Stomach (tissue), 9 donors: ENCODE measurements around the gene ZFP62. TPM values are rescaled to one million over a fixed set of nuclear protein-coding genes. Genes with fewer than 3 reads are reported as not detected.

Experiments used
- DNase-seq, 2 donors: peaks; one replicate each; pipeline versions ENCODE4 v3.0.0 to v3.0.0-alpha.2; 2013 to 2019
- H3K27ac ChIP-seq, 5 donors: fragments of 200-600 bp in 4 of 5; sonication (generic) in 4 of 5; one replicate each; pipeline ENCODE4 v1.5.1; 2013 to 2019; ENCODE audit warnings: mild to moderate bottlenecking in 1 of 5, moderate library complexity in 1 of 5
- H3K27me3 ChIP-seq, 3 donors: fragments of 200-600 bp; sonication (generic); one replicate each; pipeline ENCODE4 v1.5.1; 2017 to 2019; ENCODE audit warnings: mixed run types in 1 of 3
- H3K36me3 ChIP-seq, 4 donors: fragments of 200-600 bp; sonication (generic); 1 replicate in 3 of 4; 2 replicates in 1 of 4; pipeline ENCODE4 v1.5.1; 2016 to 2019
- H3K4me1 ChIP-seq, 4 donors: fragments of 200-600 bp; sonication (generic); one replicate each; pipeline ENCODE4 v1.5.1; 2016 to 2019
- H3K4me3 ChIP-seq, 4 donors: fragments of 200-600 bp; sonication (generic) in 3 of 4; one replicate each; pipeline ENCODE4 v1.5.1; 2016 to 2019; ENCODE audit warnings: mild to moderate bottlenecking in 1 of 4
- H3K9me3 ChIP-seq, 4 donors: fragments of 200-600 bp; sonication (generic); one replicate each; pipeline ENCODE4 v1.5.1; 2016 to 2019
- CTCF ChIP-seq, 7 experiments: fragments of 450-650 bp in 4 of 7; fragments of 200-600 bp in 3 of 7; sonication (generic) in 3 of 7; IDR thresholded peaks; one replicate each; pipeline ENCODE4 v1.5.1; 2016 to 2019; ENCODE audit warnings: antibody characterized with exemption in 7 of 7, control low read depth in 2 of 7, mild to moderate bottlenecking in 1 of 7
- EP300 ChIP-seq: sonication (generic); formaldehyde crosslinking; IDR thresholded peaks from one replicate; pipeline ENCODE4 v1.6.1; 2017; ENCODE audit warnings: antibody characterized with exemption
- POLR2A ChIP-seq, 4 donors: fragments of 450-650 bp; IDR thresholded peaks; one replicate each; pipeline ENCODE4 v1.6.1; 2016; ENCODE audit warnings: antibody characterized with exemption in 4 of 4, control low read depth in 2 of 4, mild to moderate bottlenecking in 1 of 4, moderate library complexity in 1 of 4
- POLR2AphosphoS5 ChIP-seq, 3 donors: sonication (generic); formaldehyde crosslinking; IDR thresholded peaks; one replicate each; pipeline ENCODE4 v1.6.1; 2016; ENCODE audit warnings: antibody characterized with exemption in 3 of 3
- WGBS, 5 donors: extraction: QIAGEN DNeasy Blood & Tissue Kit in 3 of 5; methylation state at CpG; one replicate each; pipeline versions ENCODE4 v1.1.5 to v1.1.7; 2013 to 2018; 5-methylcytosine and 5-hydroxymethylcytosine counted together
- intact Hi-C: fragments of 100-400 bp; cut with DNase I; formaldehyde crosslinking; loops from one replicate; pipeline ENCODE4 v1.15.1; 2023; ENCODE audit warnings: low total_unique reads
- polyA plus RNA-seq, 3 donors: library from polyadenylated mRNA; stranded (reverse); fragments of 200-250 nt; gene quantifications; one replicate each; pipeline ENCODE4 v1.2.3, GENCODE V29; 2013
- total RNA-seq, 5 donors: library from RNA; depleted of rRNA; stranded (reverse); fragments of >200 nt; gene quantifications; one replicate each; pipeline versions ENCODE4 v1.1.0 to v1.2.3, GENCODE V29; 2014 to 2016
- donor health status: healthy with polysubstance abuse.
- donor health status: Bipolar disorder and iron deficiency.
- donor health status: healthy.

The ZFP62 gene
- total and polyA plus RNA-seq, 8 donors = 7.8 to 46.9 (median 16.2) TPM

- 52 to 75% (median 62%) methylated on average over 5 of the region's 5 CpGs for WGBS, 5 donors
- peak overlapping the region in 2 of 5 donors; percentile 29 to 37 for H3K27ac ChIP-seq
- no peaks in the 10 kb centered on the region for H3K27me3 ChIP-seq
- intact Hi-C loops = no loop called here
- no peaks in the 10 kb centered on the region for H3K9me3 ChIP-seq
- TF ChIP-seq EP300 (no peak), POLR2AphosphoS5 (IDR thresholded peaks at IDR 0.05) (no peak), POLR2A (IDR thresholded peaks at IDR 0.05) (no peak), CTCF (IDR thresholded peaks at IDR 0.05) (no peak)
- H3K4me3 ChIP-seq = no peak overlapping the region
- no peaks in the 10 kb centered on the region for H3K36me3 ChIP-seq
- peaks cover 0 to 7% (median 6%) of the 10 kb centered on the region in 4 donors for H3K4me1 ChIP-seq
- DNase-seq = no peak
Observed at GRCh38 chr5:180909782-180910181, 48.7 kb upstream of the ZFP62 start.

DNA sequence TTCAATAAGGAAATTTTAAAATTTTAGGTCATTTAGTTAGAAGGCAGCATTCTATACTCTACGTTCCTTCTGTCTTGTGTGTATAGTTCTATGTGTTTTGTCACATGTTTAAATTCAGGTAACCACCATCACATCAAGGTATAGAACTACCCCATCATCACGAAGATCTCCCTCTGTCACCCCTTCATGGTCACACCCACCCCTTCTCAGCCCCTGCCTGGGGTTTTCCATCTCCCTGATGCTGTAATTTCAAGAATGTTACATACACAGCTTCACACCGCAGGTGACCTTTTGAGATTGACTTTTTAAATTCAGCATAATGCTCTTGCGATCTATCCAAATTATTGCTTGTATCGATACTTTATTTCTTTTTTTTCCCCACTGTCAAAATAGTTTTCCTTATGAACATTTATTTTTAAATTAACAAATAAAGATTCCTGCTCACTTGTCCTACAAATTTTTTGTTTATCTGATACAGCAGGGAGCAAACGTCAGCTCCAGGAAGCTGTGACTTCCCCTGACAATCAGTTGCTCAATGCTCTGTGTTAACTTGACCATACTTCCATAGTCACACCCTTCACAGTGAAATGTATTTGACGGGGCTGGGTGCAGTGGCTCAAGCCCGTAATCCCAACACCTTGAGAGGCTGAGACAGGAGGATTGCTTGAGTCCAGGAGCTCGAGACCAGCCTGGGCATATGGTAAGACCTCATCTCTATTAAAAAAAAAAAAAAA, 48.1 kb upstream of the ZFP62 start:
- no peaks in the 10 kb centered on the region for H3K9me3 ChIP-seq
- no peaks in the 10 kb centered on the region for H3K27me3 ChIP-seq
- 67 to 76% (median 70%) methylated on average over 9 of the region's 9 CpGs for WGBS, 5 donors
- TF ChIP-seq POLR2AphosphoS5 (IDR thresholded peaks at IDR 0.05) (peak in 1 of 3 donors; percentile 48), POLR2A (IDR thresholded peaks at IDR 0.05) (no peak), EP300 (no peak)
- intact Hi-C loops = no loop called here
- DNase-seq = peak in 1 of 2 donors; percentile 35
- no peaks in the 10 kb centered on the region for H3K36me3 ChIP-seq
- H3K4me3 ChIP-seq = no peak overlapping the region
- H3K27ac ChIP-seq = peak overlapping the region in 2 of 5 donors; percentile 29 to 37
- H3K4me1 ChIP-seq = peaks cover 0 to 7% (median 6%) of the 10 kb centered on the region in 4 donors

- intact Hi-C loops = no loop called here
- Histone ChIP-seq H3K27me3 (no peaks in the 10 kb centered on the region), H3K36me3 (no peaks in the 10 kb centered on the region), H3K4me1 (peaks cover 0 to 7% (median 6%) of the 10 kb centered on the region in 4 donors), H3K9me3 (no peaks in the 10 kb centered on the region), H3K4me3 (no peak overlapping the region), H3K27ac (peak overlapping the region in 1 of 5 donors; percentile 29)
- no peak for TF ChIP-seq POLR2A (IDR thresholded peaks at IDR 0.05)
- TF ChIP-seq CTCF (IDR thresholded peaks at IDR 0.05) = no peak
- DNase-seq = no peak
- WGBS, 5 donors = 90 to 94% (median 94%) methylated on average over 8 to 9 of the region's 9 CpGs
Observed at GRCh38 chr5:180908400-180908799, 47.3 kb upstream of the ZFP62 start.

- no peak for DNase-seq
- WGBS, 5 donors = 82 to 88% (median 87%) methylated on average over 7 of the region's 7 CpGs
- Histone ChIP-seq H3K4me3 (no peak overlapping the region), H3K27me3 (no peaks in the 10 kb centered on the region), H3K27ac (no peak overlapping the region), H3K9me3 (no peaks in the 10 kb centered on the region), H3K4me1 (peaks cover 0 to 23% (median 15%) of the 10 kb centered on the region in 4 donors), H3K36me3 (no peaks in the 10 kb centered on the region)
- intact Hi-C loops = no loop called here
- TF ChIP-seq POLR2AphosphoS5 (IDR thresholded peaks at IDR 0.05) (no peak), POLR2A (IDR thresholded peaks at IDR 0.05) (no peak), CTCF (IDR thresholded peaks at IDR 0.05) (no peak), EP300 (no peak)
Observed at GRCh38 chr5:180901319-180902009, 40.4 kb upstream of the ZFP62 start.
